Rectal smooth muscle tissue (tissue), 1 donor: Measurements from ENCODE around the gene KRT14.

Source experiments
- H3K27ac ChIP-seq: one replicate; pipeline ENCODE4 v1.7.0; 2013; ENCODE audit warnings: low read depth, low read length, inconsistent platforms
- H3K27me3 ChIP-seq: one replicate; pipeline ENCODE4 v1.7.0; 2013; ENCODE audit warnings: low read length; ENCODE audit not compliant: control insufficient read depth, insufficient read depth
- H3K36me3 ChIP-seq: one replicate; pipeline ENCODE4 v1.7.0; 2013; ENCODE audit warnings: low read length; ENCODE audit not compliant: control insufficient read depth, insufficient read depth
- H3K4me1 ChIP-seq: one replicate; pipeline ENCODE4 v1.7.0; 2013; ENCODE audit warnings: low read length; ENCODE audit not compliant: control insufficient read depth, insufficient read depth
- H3K4me3 ChIP-seq: one replicate; pipeline ENCODE4 v1.7.0; 2013; ENCODE audit warnings: low read length
- H3K9ac ChIP-seq: one replicate; pipeline ENCODE4 v1.7.0; 2013; ENCODE audit warnings: low read length

The KRT14 gene

GRCh38 chr17:41532947-41533570 lies 53.6 kb downstream of the KRT14 start:
- Histone ChIP-seq H3K9ac (no peak overlapping the region), H3K27ac (no peak overlapping the region), H3K4me3 (no peak overlapping the region), H3K36me3 (no peaks in the 10 kb centered on the region), H3K27me3 (no peaks in the 10 kb centered on the region), H3K4me1 (no peaks in the 10 kb centered on the region)
